Upper lobe of right lung (tissue), 1 donor: Measurements from ENCODE around the gene RINL. TPM values are rescaled to one million over a fixed set of nuclear protein-coding genes. Genes with fewer than 3 reads are reported as not detected.
A peak's percentile ranks its signal among the peaks of the same experiment; 100 is the strongest.
"Not testable (repeated sequence)": the region's sequence is repeated elsewhere in the genome, so short reads cannot be mapped to it uniquely, and the experiment has no call there.

Source experiments
- ATAC-seq: fragments of 200-7000 bp; cut with Tn5 transposase; one replicate; pipeline ENCODE4 v1.9.1; 2020; ENCODE audit warnings: mild to moderate bottlenecking, moderate library complexity
- DNase-seq: peaks from one replicate; pipeline ENCODE4 v3.0.0-alpha.2; 2020
- H3K27ac ChIP-seq: fragments of 200-600 bp; one replicate; pipeline ENCODE4 v1.8.0; 2022
- H3K27me3 ChIP-seq: fragments of 200-600 bp; one replicate; pipeline ENCODE4 v1.8.0; 2022; ENCODE audit warnings: mild to moderate bottlenecking
- H3K36me3 ChIP-seq: fragments of 200-600 bp; one replicate; pipeline ENCODE4 v1.8.0; 2022
- H3K4me1 ChIP-seq: fragments of 200-600 bp; one replicate; pipeline ENCODE4 v1.8.0; 2022
- H3K4me3 ChIP-seq: fragments of 200-600 bp; one replicate; pipeline ENCODE4 v1.8.0; 2022; ENCODE audit warnings: mild to moderate bottlenecking
- H3K9me3 ChIP-seq: fragments of 200-600 bp; one replicate; pipeline ENCODE4 v1.8.0; 2022
- CTCF ChIP-seq: fragments of 200-600 bp; IDR thresholded peaks from one replicate; pipeline ENCODE4 v1.8.0; 2022; ENCODE audit warnings: antibody characterized with exemption
- intact Hi-C: fragments of 100-400 bp; cut with DNase I; formaldehyde crosslinking; loops from one replicate; pipeline ENCODE4 v1.11.0; 2022
- total RNA-seq: library from RNA; stranded (reverse); fragmentation: NEBNext Ultra II Directional; extraction: Animal tissue kit (Norgen Biotek cat#: 25700); gene quantifications from one replicate; pipeline ENCODE4 v1.2.1, GENCODE V29; 2021
- donor health status: DM: no; HTN: yes; CAD: no; lungs with severe emphysema.

Gene RINL
- total RNA-seq, 1 donor from 2014 or later, result 12.0 TPM

GRCh38 chr19:38869160-38869835 lies 8.8 kb downstream of the RINL start:
- TF ChIP-seq CTCF, result no peak
- Histone ChIP-seq H3K4me3 (peak overlapping the region; percentile 53), H3K27me3 (no peaks in the 10 kb centered on the region), H3K9me3 (no peaks in the 10 kb centered on the region), H3K27ac (peak overlapping the region; percentile 21), H3K36me3 (no peaks in the 10 kb centered on the region), H3K4me1 (peaks cover 23% of the 10 kb centered on the region)
- ATAC-seq (peak; percentile 1), DNase-seq (no peak)
- intact Hi-C loops, result no loop called here

GRCh38 chr19:38868551-38868950 lies 9.5 kb downstream of the RINL start:
- DNase-seq (no peak), ATAC-seq (no peak)
- Histone ChIP-seq H3K27me3 (no peaks in the 10 kb centered on the region), H3K36me3 (no peaks in the 10 kb centered on the region), H3K27ac (no peak overlapping the region), H3K9me3 (no peaks in the 10 kb centered on the region), H3K4me3 (peak overlapping the region; percentile 53), H3K4me1 (peaks cover 28% of the 10 kb centered on the region)
- intact Hi-C loops, result no loop called here
- TF ChIP-seq CTCF, result no peak

- Histone ChIP-seq H3K36me3 (no peaks in the 10 kb centered on the region), H3K4me1 (peaks cover 34% of the 10 kb centered on the region), H3K9me3 (no peaks in the 10 kb centered on the region), H3K27ac (no peak overlapping the region), H3K27me3 (no peaks in the 10 kb centered on the region), H3K4me3 (no peak overlapping the region)
- intact Hi-C loops, result no loop called here
- no peak for DNase-seq
- ATAC-seq, result no peak
- no peak for TF ChIP-seq CTCF
Observed at GRCh38 chr19:38867171-38867780, 10.8 kb downstream of the RINL start.

GRCh38 chr19:38862321-38863059 lies 15.6 kb downstream of the RINL start:
- Histone ChIP-seq H3K27ac (peak overlapping the region; percentile 47), H3K4me1 (peaks cover 30% of the 10 kb centered on the region), H3K27me3 (no peaks in the 10 kb centered on the region), H3K9me3 (no peaks in the 10 kb centered on the region), H3K4me3 (no peak overlapping the region), H3K36me3 (no peaks in the 10 kb centered on the region)
- DNase-seq (no peak), ATAC-seq (peak; percentile 66)
- no peak for TF ChIP-seq CTCF
- intact Hi-C loops, result no loop called here

GRCh38 chr19:38861368-38861767 lies 16.7 kb downstream of the RINL start:
- Histone ChIP-seq H3K9me3 (no peaks in the 10 kb centered on the region), H3K27me3 (no peaks in the 10 kb centered on the region), H3K4me3 (no peak overlapping the region), H3K4me1 (peaks cover 33% of the 10 kb centered on the region), H3K27ac (no peak overlapping the region), H3K36me3 (no peaks in the 10 kb centered on the region)
- TF ChIP-seq CTCF, result no peak
- ATAC-seq, result no peak
- intact Hi-C loops, result no loop called here
- no peak for DNase-seq

- intact Hi-C loops, ATAC-seq, H3K27ac ChIP-seq: not testable (repeated sequence)
Observed at GRCh38 chr19:38859631-38860204, 18.4 kb downstream of the RINL start.

More at GRCh38 chr19:38859631-38860204, 18.4 kb downstream of the RINL start:
- H3K27me3 ChIP-seq, H3K4me3 ChIP-seq, H3K9me3 ChIP-seq, H3K36me3 ChIP-seq, DNase-seq: not testable (repeated sequence)
- peaks cover 26% of the 10 kb centered on the region for H3K4me1 ChIP-seq
